ENCODE data around the gene S100A11.

- TF ChIP-seq CTCF (IDR thresholded peaks at IDR 0.05) (no peak), EZH2 (IDR thresholded peaks at IDR 0.05; ENCODE audit: borderline replicate concordance, insufficient read depth, low read depth, low read length, poor library complexity, severe bottlenecking) (no peak)
These were observed 46.0 kb downstream of the S100A11 start for GRCh38 chr1:151990856-151991198.
